Stimulated activated CD8-positive, alpha-beta memory T cell treated with anti-CD3 and anti-CD28 coated beads, Interleukin-12 subunit alpha, Interleukin-12 subunit beta, amount 100 ng/mL, for 1 hour (primary cell): ENCODE data around the gene FLYWCH2.
"Not testable (repeated sequence)": the region's sequence is repeated elsewhere in the genome, so short reads cannot be mapped to it uniquely, and the experiment has no call there.

Source experiments
- DNase-seq: peaks from one replicate; pipeline ENCODE4 v3.0.0-alpha.2; 2020; ENCODE audit warnings: low read depth

The FLYWCH2 gene

DNA sequence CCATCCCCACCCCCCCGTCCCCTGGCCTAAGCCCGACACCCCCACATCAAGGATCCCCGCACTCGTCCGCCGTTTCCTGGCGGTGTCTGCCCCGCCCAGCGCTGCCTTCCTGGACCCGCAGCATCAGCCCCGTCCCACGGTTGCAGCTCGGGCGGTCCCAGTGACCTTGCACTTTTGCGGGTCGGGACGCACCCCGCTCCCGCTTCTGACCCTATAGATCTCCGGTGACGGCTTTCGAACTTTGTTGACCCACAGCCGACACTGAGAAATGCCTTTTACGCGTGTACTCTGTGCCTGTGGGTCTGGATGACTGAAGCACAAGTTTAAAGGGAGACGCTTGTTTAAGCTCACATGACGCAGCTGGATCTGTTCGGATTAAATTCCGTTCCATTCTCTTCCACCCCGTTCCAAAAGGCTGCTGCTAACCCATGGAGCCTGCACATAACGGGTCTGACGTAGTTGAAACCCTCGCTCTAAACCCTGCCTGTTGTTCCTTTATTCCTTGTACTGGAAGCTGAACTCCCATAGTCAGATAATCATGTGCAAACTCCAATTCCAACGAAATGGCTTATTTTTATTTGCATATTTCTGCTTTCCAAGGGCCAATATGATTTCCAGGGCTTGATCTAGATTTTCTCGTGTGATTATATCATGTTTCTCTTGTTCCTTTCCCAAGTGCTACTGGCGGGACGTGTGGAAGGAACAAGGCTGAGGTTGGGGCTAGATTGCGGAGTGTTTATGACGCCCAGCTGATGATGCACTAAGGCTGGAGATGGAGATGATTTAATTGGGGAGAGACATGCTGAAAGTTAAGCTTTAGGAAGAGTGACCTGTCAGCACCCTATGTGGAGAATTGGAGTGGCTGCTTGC, 29.6 kb downstream of the FLYWCH2 start:
- DNase-seq: peak; percentile 8

GRCh38 chr16:2913603-2914002, 30.6 kb downstream of the FLYWCH2 start:
- no peak for DNase-seq

- no peak for DNase-seq
Measured at GRCh38 chr16:2914233-2914632, 31.2 kb downstream of the FLYWCH2 start.

DNA sequence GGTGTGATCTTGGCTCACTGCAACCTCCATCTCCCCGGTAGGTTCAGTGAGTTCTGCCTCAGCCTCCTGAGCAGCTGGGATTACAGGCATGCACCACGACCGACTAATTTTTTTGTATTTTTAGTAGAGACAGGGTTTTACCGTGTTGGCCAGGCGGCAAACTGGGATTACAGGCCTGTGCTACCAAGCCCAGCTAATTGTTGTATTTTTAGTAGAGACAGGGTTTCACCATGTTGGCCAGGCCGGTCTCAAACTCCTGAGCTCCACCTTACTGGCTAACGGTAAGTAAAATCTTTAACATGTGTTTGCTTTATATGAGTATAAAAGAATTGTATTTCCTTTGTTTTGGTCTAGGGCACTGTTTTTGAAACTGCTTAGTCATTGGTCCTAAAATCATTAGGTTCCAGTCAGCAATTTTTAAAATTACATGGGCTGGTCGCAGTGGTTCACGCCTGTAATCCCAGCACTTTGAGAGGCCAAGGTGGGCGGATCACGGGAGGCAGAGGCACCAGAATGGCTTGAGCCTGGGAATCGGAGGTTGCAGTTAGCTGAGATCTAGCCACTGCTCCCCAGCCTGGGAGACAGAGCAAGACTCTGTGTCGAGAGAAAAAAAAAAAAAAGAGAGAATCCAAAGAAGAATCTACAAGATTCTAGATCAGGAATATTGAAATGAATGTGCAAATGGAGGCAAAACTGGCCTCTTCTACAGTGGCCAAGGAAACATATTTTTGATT, 32.3 kb downstream of the FLYWCH2 start:
- no peak for DNase-seq

- peak; percentile 44 for DNase-seq
Measured at GRCh38 chr16:2919511-2920255, 36.7 kb downstream of the FLYWCH2 start.

GRCh38 chr16:2923481-2923880, 40.5 kb downstream of the FLYWCH2 start:
- no peak for DNase-seq

- no peak for DNase-seq
Measured at GRCh38 chr16:2924901-2925755, 42.1 kb downstream of the FLYWCH2 start.

GRCh38 chr16:2925951-2926649, 43.1 kb downstream of the FLYWCH2 start:
- DNase-seq: no peak

- DNase-seq: no peak
Measured at GRCh38 chr16:2926650-2926999, 43.6 kb downstream of the FLYWCH2 start.

DNA sequence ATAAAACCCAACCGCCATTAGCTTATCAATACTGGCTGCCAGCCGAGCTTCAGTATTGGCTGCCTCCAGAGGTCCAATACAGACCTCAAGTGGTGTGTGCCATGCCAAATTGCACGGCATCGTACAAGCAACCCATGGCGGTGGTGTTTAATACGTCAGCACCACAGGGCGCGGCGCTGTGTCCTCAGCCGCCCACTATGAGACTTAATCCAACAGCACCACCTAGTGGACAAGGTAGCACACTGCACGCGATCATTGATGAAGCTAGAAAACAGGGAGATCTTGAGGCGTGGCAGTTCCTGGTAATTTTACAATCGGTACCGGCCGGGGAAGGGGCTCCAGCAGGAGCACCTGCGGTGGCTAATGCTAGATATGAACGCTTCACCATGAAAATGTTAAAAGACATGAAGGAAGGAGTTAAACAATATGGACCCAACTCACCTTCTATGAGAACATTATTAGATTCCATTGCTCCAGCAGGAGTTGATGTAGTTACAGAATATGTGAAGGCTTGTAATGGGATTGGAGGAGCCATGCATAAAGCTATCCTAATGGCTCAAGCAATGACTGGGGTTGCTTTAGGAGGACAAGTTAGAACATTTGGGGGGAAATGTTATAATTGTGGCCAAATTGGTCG, 44.1 kb downstream of the FLYWCH2 start:
- peak; percentile 74 for DNase-seq

GRCh38 chr16:2928151-2928550, 45.1 kb downstream of the FLYWCH2 start:
- not testable (repeated sequence) for DNase-seq

DNA sequence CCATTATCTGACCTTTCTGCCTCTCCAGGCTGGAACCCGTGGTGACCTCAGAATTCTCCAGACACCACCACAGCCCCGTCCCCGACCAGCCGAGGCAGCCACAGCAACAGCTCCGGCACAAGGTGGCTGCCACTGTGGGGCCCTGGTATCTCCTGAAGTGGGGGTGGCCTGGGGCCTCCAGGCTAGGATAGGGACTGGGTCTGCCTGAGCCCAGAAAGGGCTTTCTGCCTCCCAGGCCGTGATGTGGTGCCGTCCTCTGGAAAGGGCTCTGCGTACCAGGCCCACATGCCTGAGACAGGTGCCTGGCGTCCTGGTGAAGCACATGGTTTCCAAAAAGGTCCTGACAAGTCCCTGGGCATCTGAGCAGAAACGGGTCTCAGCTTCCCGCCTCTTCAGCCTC, 45.8 kb downstream of the FLYWCH2 start:
- no peak for DNase-seq

DNA sequence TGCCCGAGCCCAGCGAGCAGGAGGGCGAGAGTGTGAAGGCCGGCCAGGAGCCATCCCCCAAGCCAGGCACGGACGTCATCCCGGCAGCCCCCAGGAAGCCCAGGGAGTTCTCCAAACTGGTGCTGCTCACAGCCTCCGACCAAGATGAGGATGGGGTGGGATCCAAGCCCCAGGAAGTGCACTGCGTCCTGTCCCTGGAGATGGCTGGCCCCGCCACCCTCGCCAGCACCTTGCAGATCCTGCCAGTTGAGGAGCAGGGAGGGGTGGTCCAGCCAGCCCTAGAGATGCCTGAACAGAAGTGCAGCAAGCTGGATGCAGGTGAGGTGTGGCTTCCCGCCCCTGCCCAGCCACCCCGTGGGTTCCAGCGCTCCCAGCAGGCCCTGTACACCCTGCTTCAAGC, 46.7 kb downstream of the FLYWCH2 start:
- no peak for DNase-seq

GRCh38 chr16:2930236-2930635, 47.2 kb downstream of the FLYWCH2 start:
- DNase-seq: no peak

GRCh38 chr16:2931231-2931914, 48.4 kb downstream of the FLYWCH2 start:
- DNase-seq: not testable (repeated sequence)

- no peak for DNase-seq
Measured at GRCh38 chr16:2933136-2933535, 50.1 kb downstream of the FLYWCH2 start.

GRCh38 chr16:2933701-2934100, 50.7 kb downstream of the FLYWCH2 start:
- DNase-seq: no peak

DNA sequence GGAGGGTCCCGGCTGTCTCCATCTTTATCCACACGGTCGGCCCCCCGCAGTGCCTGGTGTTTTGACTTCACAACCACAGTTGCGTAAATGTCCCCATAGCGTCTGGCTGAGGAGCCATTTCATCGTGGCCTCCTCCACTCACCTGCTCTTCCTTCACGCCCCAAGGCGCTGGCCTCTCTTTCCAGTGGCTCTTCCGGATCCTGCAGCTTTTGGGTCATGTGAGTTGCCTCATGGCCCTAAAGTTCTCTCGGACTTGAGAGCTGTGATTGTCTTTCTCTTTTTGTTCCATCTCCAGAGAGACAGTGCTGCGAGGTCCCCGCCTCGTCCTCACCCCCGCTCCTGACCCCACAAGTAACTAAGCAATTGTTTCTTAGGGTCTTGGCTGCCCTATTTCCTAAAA, 51.4 kb downstream of the FLYWCH2 start:
- no peak for DNase-seq

DNA sequence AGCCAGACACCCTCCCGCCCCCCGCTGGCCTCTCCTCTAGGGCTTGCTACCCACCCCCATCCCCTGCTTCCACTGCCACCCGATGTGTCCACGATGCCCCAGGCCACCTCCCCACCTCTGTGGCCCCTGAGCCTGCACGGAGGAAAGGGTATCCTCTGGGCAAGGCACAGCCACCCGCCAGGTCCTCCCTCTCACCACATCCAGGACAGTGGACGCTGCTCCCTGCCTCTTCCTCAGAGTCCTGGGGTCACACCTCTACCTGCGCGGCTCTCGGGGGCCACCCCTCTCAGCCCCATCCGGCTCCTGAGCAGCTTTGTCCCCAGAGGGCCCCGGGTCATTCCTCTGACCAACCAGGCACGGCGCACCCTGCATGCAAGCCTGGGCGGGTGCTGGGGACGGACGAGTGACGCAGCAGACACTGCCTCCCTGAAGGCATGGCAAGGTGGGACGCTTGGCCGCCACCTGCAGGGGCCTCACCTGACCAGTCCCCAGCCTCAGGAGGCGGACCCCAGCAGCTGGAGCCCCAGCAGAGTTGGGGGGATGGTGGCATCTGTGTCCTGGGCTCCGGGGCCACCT, 53.5 kb downstream of the FLYWCH2 start:
- no peak for DNase-seq

- no peak for DNase-seq
Measured at GRCh38 chr16:2937170-2937569, 54.2 kb downstream of the FLYWCH2 start.
